ENCODE data around the gene ASCL3.

GRCh38 chr11:8988329-8989234 lies 45.8 kb upstream of the ASCL3 start:
- TF ChIP-seq CTCF (IDR thresholded peaks at IDR 0.05) (no peak), POLR2A (IDR thresholded peaks at IDR 0.05) (no peak)
